Transverse colon (tissue), 4 donors: Measurements from ENCODE around the gene PDE7B. TPM values are rescaled to one million over a fixed set of nuclear protein-coding genes. Genes with fewer than 3 reads are reported as not detected.

Source experiments
- DNase-seq: peaks from one replicate; pipeline ENCODE4 v3.0.0-alpha.2; 2019
- H3K27ac ChIP-seq, 4 donors: fragments of 200-600 bp; sonication (generic); 2 replicates each; pipeline ENCODE4 v1.5.1; 2016 to 2018; ENCODE audit warnings: inconsistent platforms in 4 of 4
- H3K27me3 ChIP-seq: fragments of 200-600 bp; sonication (generic); 2 replicates; pipeline ENCODE4 v1.5.1; 2017; ENCODE audit warnings: inconsistent platforms
- H3K36me3 ChIP-seq, 4 donors: fragments of 200-600 bp; sonication (generic); 2 replicates each; pipeline ENCODE4 v1.5.1; 2017 to 2019; ENCODE audit warnings: inconsistent platforms in 4 of 4
- H3K4me1 ChIP-seq, 4 donors: fragments of 200-600 bp; sonication (generic); 2 replicates each; pipeline ENCODE4 v1.5.1; 2017 to 2020; ENCODE audit warnings: inconsistent platforms in 4 of 4
- H3K4me3 ChIP-seq, 4 donors: fragments of 200-600 bp; sonication (generic); 1 replicate in 1 of 4; 2 replicates in 3 of 4; pipeline versions ENCODE4 v1.5.1 to v1.6.1; 2017 to 2019; ENCODE audit warnings: inconsistent platforms in 4 of 4
- H3K9me3 ChIP-seq, 2 donors: fragments of 200-600 bp; sonication (generic); 2 replicates each; pipeline ENCODE4 v1.5.1; 2017 to 2019; ENCODE audit warnings: inconsistent platforms in 2 of 2
- CTCF ChIP-seq, 5 experiments: fragments of 200-600 bp in 3 of 5; fragments of 450-650 bp in 2 of 5; sonication (generic) in 3 of 5; IDR thresholded peaks; 1 replicate in 2 of 5; 2 replicates in 3 of 5; pipeline ENCODE4 v1.5.1; 2016 to 2017; ENCODE audit warnings: antibody characterized with exemption in 5 of 5, inconsistent platforms in 3 of 5, mild to moderate bottlenecking in 2 of 5, moderate library complexity in 1 of 5
- EP300 ChIP-seq: sonication (generic); formaldehyde crosslinking; IDR thresholded peaks from one replicate; pipeline ENCODE4 v1.6.1; 2017; ENCODE audit warnings: antibody characterized with exemption, low read depth
- POLR2A ChIP-seq: fragments of 450-650 bp; IDR thresholded peaks from one replicate; pipeline ENCODE4 v1.6.1; 2016; ENCODE audit warnings: antibody characterized with exemption, mild to moderate bottlenecking, moderate library complexity
- POLR2AphosphoS5 ChIP-seq, 3 donors: sonication (generic); formaldehyde crosslinking; IDR thresholded peaks; one replicate each; pipeline ENCODE4 v1.6.1; 2016; ENCODE audit warnings: antibody characterized with exemption in 3 of 3
- WGBS, 2 donors: methylation state at CpG; one replicate each; pipeline ENCODE4 v1.1.5; 2018; ENCODE audit warnings: low coverage in 1 of 2; 5-methylcytosine and 5-hydroxymethylcytosine counted together
- in situ Hi-C, 4 donors: fragments of 200-750 bp; cut with MboI; loops; one replicate each; pipeline versions ENCODE4 v1.15.0 to v1.15.1; 2017; ENCODE audit warnings: low sequenced_read_pairs in 3 of 4, low pct_ligation_motif_present in 1 of 4, low pct_unique_long_range_greater_than_20kb in 1 of 4
- intact Hi-C: fragments of 100-400 bp; cut with DNase I; formaldehyde crosslinking; loops from one replicate; pipeline ENCODE4 v1.15.1; 2023; ENCODE audit warnings: low total_unique reads
- total RNA-seq, 4 donors: library from RNA; depleted of rRNA; stranded (reverse); fragments of >200 nt; gene quantifications; one replicate each; pipeline ENCODE4 v1.1.0, GENCODE V29; 2016

The PDE7B gene
- total RNA-seq, 4 donors from 2014 or later, result 0.40 to 2.2 (median 1.4) TPM

GRCh38 chr6:136085370-136086115, 234.0 kb downstream of the PDE7B start:
- Histone ChIP-seq H3K4me1 (no peaks in the 10 kb centered on the region), H3K4me3 (no peak overlapping the region), H3K27me3 (no peaks in the 10 kb centered on the region), H3K27ac (peak overlapping the region in 1 of 4 donors; percentile 21), H3K36me3 (no peaks in the 10 kb centered on the region), H3K9me3 (no peaks in the 10 kb centered on the region)
- 62 to 73% methylated on average over 2 to 6 of the region's 6 CpGs for WGBS, 2 donors
- TF ChIP-seq POLR2AphosphoS5 (IDR thresholded peaks at IDR 0.05) (no peak), CTCF (IDR thresholded peaks at IDR 0.05) (no peak), POLR2A (no peak), EP300 (no peak)
- in situ Hi-C loops (no loop called here), intact Hi-C loops (no loop called here)
- no peak for DNase-seq

DNA sequence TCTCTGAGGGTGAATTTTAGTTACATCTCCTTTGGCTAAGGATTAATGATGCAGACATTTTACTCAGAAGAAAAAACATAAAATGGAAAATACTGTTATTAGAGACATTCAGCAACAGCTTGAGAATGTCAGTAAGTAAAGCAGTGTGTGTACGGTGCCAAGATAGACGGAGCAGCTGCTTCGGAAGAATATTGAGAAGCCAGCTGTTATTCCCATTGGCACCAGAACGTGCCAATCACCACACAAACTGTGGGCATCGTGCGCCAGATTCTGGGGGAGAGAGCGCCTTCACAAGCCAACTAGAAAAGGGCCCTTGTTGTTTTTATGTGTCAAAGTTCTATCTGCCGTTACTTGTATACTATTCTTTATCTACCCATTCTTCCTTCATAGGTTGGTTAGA, 235.2 kb downstream of the PDE7B start:
- no peak for TF ChIP-seq POLR2AphosphoS5 (IDR thresholded peaks at IDR 0.05)
- TF ChIP-seq POLR2A, result no peak
- TF ChIP-seq CTCF (IDR thresholded peaks at IDR 0.05), result no peak
- no peak for TF ChIP-seq EP300
- intact Hi-C loops, result no loop called here
- 64 to 72% methylated on average over 8 of the region's 8 CpGs for WGBS, 2 donors
- Histone ChIP-seq H3K36me3 (no peaks in the 10 kb centered on the region), H3K4me3 (no peak overlapping the region), H3K4me1 (no peaks in the 10 kb centered on the region), H3K9me3 (no peaks in the 10 kb centered on the region), H3K27ac (peak overlapping the region in 3 of 4 donors; percentile 21 to 40 (median 25)), H3K27me3 (no peaks in the 10 kb centered on the region)
- no peak for DNase-seq
- in situ Hi-C loops, result no loop called here

GRCh38 chr6:136087986-136088385, 236.5 kb downstream of the PDE7B start:
- H3K4me3 ChIP-seq, result no peak overlapping the region
- no peaks in the 10 kb centered on the region for H3K27me3 ChIP-seq
- TF ChIP-seq POLR2AphosphoS5 (IDR thresholded peaks at IDR 0.05) (no peak), EP300 (no peak), POLR2A (no peak), CTCF (IDR thresholded peaks at IDR 0.05) (no peak)
- in situ Hi-C loops, result no loop called here
- no peak for DNase-seq
- H3K27ac ChIP-seq, result peak overlapping the region in 1 of 4 donors; percentile 2
- no peaks in the 10 kb centered on the region for H3K4me1 ChIP-seq
- H3K36me3 ChIP-seq, result no peaks in the 10 kb centered on the region
- WGBS, 2 donors, result 81 to 87% methylated on average over 4 to 6 of the region's 6 CpGs
- H3K9me3 ChIP-seq, result no peaks in the 10 kb centered on the region
- intact Hi-C loops, result no loop called here

DNA sequence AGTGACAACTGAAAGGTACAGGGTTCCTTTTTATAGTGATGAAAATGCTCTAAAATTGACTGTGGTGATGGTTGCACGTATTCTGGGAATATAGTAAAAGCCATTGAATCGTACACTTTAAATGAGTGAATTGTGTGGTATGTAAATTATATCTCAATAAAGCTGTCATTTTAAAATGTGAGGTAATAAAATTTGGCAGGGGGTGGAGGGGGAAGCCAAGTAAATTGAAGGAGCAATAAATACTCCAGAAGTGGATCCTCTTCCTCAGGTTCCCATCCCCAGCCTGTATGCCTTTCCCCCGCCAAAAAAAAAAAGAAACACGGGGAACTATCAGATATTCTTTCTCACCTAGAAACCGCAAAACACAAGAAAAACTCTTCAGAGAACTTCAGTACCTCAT, 237.2 kb downstream of the PDE7B start:
- no peak for TF ChIP-seq EP300
- TF ChIP-seq CTCF (IDR thresholded peaks at IDR 0.05), result no peak
- TF ChIP-seq POLR2AphosphoS5 (IDR thresholded peaks at IDR 0.05), result no peak
- no peak for TF ChIP-seq POLR2A
- no peak for DNase-seq
- Histone ChIP-seq H3K9me3 (no peaks in the 10 kb centered on the region), H3K4me3 (no peak overlapping the region), H3K36me3 (no peaks in the 10 kb centered on the region), H3K4me1 (no peaks in the 10 kb centered on the region), H3K27me3 (no peaks in the 10 kb centered on the region), H3K27ac (no peak overlapping the region)
- WGBS, 2 donors, result 46 to 58% methylated on average over 5 of the region's 5 CpGs
- in situ Hi-C loops (no loop called here), intact Hi-C loops (no loop called here)
